ENCODE measurements around the gene GULP1.
"Not testable (repeated sequence)": the region's sequence is repeated elsewhere in the genome, so short reads cannot be mapped to it uniquely, and the experiment has no call there.

Gene GULP1

DNA sequence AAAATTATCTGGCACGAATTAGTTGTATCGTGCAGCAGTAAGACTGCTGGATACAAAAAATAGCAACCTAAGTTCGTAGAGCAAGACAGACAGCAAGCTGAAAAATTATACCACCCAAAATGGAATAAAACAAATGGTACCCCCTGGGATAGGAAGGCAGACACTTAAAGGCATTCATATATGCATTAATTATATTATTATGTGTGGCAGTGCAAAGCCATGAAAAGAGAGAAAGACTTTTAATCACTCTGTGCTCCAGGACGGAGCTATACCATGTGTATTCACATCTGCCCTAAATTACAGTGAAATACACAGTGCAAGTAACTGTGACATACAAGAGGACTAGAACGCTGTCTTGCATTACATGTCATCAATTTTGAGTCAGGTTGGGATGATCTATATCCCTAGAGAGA lies 235.9 kb downstream of the GULP1 start:
- no peak for DNase-seq (ENCODE audit: low read depth)

DNA sequence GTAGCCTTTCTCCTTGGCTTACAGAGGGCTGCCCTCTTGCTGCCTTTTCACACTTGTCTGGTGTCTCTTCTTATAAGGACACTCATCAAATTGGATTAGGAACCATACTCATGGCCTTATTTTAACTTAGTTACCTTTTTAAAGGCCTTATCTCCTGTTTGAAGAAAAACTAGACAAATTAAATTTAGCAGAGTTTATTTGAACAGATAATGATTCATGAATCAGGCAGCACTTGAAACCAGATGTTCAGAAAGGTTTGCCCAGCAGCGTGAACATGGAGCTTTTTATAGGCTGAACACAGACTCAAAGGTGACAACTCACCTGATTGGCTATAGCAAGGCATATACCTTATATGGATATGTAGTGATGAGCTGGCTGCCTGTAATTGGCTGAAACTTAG lies 238.0 kb downstream of the GULP1 start:
- DNase-seq (ENCODE audit: low read depth), result no peak

DNA sequence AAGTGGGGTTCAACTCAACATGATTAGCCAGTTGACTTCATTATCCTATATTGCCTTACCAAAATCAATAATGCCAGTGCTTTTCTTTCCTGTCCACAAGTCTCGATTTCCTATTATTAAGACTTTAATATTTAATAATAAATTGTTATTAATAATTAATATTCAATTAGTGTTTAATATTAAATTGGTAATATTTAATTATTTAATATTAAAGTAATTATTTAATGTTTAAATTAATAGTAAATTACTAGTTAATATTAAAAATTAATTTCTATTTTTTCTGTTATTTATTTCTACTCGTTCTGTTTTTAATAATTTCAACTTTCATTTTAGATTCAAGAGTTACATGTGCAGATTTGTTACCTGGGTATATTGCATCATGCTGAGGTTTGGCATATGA lies 243.2 kb downstream of the GULP1 start:
- no peak for DNase-seq (ENCODE audit: low read depth)

DNA sequence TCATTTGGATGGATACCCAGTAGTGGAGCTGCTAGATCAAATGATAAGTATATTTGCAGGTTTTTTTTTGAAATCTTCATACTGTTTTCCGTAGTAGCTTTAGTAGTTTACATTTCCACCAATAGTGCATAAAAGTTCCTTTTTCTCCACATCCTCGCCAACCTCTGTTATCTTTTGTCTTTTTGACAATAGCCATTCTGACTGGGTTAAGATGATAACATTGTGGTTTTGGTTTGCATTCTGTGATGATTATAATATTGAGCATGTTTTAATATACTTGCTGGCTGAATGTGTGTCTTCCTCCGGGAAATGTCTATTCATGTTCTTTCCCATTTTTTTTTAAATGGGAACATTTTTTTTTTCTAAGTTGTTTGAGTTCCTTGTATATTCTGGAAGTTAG lies 260.0 kb downstream of the GULP1 start:
- DNase-seq (ENCODE audit: low read depth), result no peak

DNA sequence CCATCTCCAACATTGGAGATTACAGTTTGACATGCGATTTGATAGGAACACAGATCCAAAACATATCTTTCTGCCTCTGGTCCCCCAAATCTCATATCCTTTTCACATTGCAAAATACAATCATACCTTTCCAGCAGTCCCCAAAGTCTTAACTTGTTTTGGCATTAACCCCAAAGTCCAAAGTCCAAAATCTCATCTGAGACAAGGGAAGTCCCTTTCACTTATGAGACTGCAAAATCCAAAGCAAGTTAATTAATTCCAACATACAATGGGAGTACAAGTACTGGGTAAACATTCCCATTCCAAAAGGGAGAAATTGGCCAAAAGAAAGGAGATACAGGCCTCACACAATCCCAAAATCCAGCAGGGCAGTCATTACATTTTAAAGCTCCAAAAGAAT lies 265.4 kb downstream of the GULP1 start:
- DNase-seq (ENCODE audit: low read depth), result no peak

DNA sequence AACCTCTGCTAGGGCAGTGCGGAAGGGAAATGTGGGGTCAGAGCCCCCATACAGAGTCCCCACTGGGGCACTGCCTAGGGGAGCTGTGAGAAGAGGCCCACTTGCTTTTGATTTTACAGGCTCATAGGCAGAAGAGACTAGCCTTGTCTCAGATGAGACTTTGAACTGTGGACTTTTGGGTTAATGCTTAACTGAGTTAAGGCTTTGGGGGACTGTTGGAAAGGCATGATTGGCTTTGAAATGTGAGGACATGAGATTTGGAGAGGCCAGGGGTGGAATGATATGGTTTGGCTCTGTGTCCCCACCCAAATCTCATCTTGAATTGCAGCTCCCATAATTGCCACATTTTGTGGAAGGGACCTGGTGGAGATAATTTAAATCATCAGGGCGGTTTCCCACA lies 267.8 kb downstream of the GULP1 start:
- DNase-seq (ENCODE audit: low read depth), result not testable (repeated sequence)

DNA sequence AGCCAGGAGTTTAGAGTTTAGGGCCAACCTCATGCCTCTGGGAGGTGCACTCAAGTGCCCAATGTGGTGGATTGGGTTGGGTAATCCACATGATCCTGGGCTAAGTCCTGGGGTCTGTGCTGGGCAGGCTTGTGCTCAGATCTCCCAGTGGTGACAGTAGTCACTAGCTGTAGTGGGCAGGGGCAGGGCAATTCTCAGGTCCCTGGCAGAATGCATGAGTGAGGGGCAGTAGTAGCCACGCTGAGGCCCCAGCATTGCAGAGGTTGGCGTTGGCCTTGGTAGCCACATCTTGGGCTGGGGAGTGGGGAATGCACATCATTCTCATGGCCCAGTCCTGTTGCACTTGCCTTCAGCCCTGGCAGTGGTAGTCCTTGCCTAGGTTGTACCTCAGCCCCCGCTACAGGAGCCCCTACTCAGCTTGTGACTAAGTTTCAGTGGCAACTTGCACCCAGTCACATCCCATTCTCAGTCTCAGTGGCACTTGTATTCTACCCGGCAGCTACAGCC lies 269.9 kb downstream of the GULP1 start:
- no peak for DNase-seq (ENCODE audit: low read depth)

DNA sequence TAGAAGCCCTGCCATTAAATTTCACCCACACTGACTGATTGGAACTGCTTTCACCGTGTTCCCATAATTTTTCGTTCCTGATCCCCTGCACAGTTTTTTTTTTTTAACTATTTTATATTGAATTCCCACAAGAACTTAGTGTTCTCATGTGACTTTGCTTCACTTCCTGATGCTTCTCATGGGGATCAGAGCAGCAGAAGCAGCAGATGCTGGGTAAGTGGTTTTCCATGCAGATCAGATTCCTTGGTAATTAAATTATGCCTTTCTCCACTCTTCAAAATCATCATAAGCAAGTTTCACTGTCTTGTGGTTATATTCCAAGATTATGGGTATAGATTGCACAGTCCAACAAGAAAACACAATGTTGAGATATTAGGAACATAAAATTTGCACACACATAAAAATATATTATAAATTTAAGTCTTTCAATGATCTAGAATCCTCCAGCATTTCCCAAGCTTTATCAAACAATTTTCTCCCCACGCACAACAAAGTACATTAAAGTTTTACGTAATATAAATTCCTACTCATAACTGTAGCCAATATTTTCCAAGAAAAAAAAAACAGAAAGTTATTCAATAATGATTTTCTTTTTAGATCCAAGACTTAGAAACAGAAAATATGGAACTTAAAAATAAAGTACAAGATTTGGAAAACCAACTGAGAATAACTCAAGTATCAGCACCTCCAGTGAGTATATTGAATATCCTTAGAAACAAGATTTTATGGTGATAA lies 277.9 kb downstream of the GULP1 start:
- no peak for DNase-seq (ENCODE audit: low read depth)

DNA sequence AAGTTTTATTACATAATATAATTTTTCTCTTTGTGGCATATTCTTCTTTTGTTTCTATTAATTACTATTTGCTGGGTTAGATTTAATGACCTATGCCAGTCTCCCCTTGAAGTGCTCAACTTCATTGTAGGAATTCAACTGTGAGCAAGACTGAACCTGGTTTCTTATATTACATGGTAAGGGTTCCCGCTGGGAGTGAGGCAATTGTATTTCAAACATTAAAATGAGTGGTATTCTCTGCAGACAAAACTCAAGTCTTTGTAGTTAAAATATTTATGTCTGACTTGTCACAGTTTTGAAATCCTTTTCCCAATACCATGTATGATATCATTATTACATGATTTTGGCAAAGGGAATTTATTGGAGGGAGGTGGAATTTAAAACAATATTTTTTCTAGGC lies 278.7 kb downstream of the GULP1 start:
- DNase-seq (ENCODE audit: low read depth), result no peak

DNA sequence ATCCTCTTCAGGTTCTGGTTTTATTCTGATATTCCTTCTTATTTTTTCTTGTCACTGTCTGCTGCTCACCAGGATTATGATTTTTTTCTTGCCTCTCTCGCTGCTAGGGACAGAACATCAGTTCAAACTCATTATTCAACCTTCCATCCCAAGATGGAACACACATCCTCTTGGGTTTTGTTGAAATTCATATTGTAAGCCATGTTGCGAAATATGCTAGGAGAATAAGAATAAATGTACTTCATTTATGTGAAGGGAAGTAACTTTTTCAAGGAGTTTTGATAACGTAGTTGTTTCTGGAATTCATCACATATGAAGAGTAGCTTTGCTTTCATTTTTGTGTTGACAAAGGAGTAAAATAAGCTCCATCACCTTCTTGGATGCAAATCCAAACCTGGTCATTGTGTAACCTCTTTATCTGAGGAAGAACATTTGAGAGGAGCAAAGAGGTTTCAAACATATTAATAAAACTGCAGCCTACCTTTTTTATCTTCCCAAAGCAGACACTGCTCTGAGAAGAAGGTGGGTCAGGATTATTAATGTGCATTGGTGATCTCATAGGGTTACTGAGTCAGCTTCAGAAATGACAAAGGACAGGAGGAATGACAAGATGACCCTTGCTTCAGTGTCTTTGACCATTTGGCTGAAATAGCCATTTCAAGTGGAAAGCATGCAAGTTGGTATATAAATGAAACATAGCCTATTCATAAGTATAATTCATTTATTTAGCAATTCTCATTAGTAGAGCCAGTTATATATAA lies 280.0 kb downstream of the GULP1 start:
- no peak for DNase-seq (ENCODE audit: low read depth)

DNA sequence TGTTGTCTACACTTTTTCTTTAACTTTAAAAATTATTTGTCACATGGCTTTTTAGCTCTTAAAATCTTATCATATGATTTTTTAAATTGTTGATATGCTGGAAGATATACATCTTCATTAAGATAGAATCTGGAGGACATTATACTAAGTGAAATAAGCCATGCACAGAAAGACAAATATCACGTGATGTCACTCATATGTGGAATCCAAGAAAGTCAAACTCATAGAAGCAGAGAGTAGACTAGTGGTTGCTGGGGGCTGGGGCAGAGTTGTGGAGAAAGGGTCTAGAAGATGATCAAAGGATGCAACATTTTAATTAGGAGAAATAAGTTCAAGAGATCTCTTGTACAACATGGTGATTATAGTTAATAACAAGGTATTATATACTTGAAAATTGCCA lies 280.9 kb downstream of the GULP1 start:
- no peak for DNase-seq (ENCODE audit: low read depth)

DNA sequence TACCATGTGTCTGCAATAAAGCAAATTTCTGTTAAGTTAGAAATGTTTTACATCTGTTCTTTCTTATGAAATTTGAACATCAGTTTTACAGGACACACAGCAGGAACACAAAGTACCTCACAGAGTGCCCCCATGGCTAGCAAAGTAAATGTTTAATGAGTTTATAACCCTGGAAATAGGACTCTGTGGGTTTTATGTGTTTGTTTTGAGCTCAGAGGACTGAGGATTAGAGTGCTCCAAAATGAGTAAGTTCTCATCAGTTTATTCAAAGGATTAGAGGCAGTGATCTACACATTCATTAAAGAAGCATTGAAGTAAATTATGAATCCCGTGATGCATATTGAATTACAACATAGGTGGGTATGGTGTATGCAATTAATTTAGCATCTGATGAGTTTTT lies 281.8 kb downstream of the GULP1 start:
- no peak for DNase-seq (ENCODE audit: low read depth)

DNA sequence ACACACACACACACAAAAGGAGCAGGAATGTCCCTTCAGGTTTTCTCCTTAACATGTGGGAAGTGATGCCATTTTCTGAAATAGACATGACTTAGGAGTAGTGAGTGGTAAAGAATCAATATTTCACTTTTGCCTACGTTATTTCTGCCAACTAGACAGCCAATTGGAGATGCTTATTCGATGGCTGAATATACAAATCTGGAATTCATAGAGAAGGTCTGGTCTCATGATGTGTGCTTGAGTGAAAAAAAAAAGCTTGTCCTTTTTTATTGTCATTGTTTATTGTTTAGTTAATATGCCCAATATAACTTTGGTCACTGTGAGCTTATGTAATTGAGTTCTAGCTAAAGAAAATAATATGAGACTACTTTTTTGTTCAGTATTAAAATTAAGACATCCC lies 284.3 kb downstream of the GULP1 start:
- no peak for DNase-seq (ENCODE audit: low read depth)

DNA sequence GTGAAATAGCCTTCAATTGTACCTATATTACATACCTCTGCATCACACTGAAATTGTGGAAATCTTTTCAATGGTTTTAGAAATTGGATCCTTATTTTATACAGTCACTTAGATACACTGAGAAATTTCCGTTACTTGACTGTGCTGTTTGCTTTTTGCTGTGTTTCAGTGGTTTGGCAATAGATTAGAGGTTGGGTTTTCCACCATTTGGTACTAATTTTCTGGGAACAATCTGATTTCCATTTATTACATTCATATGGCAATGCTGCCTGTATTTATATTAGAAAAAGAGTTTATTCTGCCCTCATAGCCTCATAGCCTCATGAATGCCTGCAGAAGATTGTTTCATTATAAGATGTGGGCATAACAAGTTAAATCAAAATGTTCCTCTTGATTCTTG lies 285.0 kb downstream of the GULP1 start:
- DNase-seq (ENCODE audit: low read depth), result no peak

DNA sequence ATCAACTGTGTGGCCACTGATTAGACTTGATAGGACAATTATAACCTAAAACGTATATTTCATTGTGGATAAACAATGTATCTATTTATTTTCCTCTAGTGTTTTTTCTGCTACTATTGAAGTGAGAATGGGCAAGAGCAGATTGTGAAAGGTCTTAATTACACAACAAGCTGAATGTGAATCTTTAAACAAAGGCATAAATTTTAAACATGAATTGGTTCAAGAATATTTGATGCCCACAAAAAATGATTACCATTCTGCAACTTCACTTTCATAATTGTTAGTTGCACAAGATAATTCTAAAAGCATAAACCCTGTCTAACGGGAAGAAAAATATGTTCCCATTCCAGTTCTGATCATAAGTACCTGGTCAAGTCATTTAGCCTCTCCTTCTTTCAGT lies 285.6 kb downstream of the GULP1 start:
- no peak for DNase-seq (ENCODE audit: low read depth)

DNA sequence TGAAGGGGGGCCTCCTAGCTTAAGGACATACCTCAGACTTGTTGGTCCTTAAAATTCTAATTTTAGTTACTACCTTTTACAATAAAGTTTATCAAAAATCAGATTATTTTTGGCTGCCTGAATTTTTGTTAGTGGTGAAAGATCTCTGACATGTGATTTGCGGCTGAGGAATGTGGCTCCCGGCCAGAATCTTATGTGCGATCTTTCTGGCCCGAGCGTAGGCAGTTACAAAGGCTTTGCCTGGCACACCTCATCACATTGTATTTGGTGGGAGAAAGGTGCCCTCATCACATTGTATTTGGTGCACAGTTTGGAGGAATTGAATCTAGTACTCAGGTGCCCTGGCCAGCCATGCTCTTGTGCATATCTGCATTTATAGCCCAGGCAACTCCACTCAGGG lies 289.1 kb downstream of the GULP1 start:
- no peak for DNase-seq (ENCODE audit: low read depth)

DNA sequence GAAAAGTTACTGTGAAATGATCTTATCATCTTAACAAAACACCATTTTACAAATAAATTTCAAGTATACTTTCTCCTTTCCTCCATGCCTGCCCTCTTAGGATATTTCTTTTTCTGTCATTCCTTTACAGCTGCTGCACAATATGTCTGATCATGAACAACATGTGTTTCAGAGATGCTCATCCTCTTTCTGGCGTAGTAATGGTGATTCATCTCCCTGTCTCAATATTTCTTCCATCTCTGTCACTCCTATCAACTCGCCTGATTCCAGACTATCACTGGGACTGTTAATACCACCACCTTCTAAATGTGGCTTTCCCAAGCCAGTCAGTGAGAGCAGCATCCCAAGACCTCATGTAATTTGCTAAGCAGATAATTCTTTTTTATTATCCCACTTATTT lies 290.5 kb downstream of the GULP1 start:
- no peak for DNase-seq (ENCODE audit: low read depth)

DNA sequence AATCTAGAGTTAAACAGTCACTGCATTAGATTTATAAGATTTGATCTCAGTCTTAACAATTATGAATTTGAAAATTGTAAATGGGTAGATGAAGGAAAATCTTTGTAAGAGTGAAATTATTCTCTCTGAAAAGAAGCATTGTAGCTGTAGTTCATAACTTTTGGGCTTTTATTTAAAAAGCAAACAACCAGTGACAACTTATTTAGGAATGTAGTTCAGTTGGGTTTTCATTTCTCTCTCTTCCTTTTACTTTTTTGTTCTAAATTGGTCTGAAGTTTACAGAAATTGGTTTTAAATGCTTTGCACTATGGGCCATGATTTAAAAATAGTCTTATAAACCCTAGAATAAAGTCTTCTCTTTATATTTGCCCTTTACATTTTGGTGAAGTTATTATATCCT lies 296.6 kb downstream of the GULP1 start:
- DNase-seq (ENCODE audit: low read depth), result no peak

DNA sequence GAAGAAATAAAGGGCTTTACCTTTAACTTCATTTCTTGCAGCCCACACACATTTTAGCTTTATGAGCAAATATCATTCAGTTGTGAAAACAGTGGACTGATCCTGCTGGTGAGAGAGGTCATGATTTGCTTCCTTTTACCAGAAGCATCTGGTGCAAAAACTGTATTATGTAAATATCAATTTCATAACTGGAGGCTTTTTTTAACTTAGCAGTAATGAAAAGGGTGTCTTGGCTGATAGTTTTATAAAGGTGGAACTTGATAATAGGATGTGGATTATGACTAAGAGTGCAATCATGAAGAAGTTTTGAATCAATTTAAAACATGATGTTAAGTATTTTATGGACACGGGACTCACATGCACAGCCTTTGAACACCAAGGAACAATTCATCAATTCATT lies 304.4 kb downstream of the GULP1 start:
- no peak for DNase-seq (ENCODE audit: low read depth)

DNA sequence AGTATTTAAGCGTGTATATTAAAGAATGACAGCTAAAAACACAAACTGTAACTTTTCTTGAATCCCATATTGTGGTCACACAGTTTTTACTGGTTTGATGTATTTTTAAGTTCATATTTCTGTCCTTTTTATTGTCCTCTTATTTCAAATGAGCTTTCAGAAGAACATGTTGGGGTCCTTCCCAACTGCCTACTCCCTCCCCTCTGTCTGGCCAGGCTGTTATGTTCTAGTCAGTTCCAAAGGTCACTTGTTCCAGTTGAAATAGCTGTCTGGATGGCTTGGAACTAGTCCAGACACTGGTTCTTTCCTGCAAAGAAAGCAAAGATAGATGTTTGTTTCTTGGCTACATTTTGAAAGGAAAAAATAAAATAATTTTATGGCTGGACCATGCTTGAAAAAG lies 306.9 kb downstream of the GULP1 start:
- DNase-seq (ENCODE audit: low read depth), result no peak

DNA sequence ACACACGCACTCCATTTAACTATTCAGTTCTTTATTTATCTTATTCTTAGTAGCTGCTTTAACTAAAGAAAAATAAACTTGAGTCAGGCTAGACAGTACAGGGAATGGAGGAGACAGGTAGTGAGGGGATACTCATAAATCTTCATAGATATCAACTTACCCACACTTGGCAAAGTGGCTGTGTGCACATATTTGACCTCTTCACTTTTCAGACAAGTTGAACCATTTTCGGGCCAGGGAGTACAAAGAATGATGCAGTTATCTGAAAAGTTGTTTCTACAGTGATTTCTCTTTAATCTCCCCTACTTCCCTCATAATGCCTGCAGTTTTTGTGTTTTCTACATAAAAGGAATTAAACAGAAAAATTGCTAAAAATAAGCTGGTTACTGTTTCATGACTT lies 307.5 kb downstream of the GULP1 start:
- DNase-seq (ENCODE audit: low read depth), result no peak

DNA sequence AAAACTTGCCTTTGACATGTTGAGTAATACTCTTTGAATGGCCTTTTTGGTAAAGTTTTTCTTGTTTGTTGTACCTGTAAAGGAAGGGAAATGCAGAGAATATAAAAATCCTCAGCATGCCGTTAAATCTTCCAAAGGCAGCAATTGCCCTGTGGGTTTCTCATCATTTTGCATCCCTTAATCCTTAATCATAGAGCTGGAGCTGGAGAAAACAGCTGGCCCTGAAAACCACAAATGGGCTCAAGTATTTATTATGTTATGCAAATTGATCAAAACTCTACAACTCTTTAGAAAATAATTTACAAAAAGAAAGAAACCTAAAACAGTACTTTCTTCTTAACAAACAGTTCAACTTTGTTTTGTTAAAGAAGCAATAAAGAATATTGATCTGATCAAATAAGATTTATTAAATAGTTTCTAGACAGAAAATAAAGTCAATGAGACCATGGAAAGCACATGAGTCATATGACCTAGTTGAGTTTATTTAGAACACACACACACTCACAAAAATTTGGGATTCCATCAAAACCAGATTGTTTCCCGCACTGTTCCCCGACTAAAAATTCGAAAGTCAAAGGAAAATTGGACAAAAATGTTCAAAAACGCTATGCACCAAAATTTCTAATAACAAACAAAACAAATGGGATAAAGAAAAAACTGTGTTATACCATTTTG lies 309.0 kb downstream of the GULP1 start:
- no peak for DNase-seq (ENCODE audit: low read depth)

DNA sequence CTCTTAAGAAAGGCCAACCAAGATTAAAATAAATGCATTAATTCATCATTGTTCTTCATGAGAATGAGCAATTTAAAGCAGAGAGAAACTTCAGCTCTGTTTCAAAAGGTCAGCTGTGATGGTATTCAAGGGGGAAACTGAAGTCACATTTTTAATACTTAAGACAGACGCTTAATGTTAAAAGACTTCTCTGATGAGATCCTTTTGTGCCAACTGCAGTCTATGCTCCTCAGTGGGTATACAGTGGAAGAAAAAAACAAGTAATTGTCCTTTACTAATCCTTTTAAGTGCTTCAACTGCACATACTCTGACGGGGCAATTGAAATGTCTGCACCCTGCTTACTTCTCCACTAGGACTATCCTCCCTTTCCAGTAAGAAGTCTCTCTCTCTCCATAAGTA lies 309.7 kb downstream of the GULP1 start:
- no peak for DNase-seq (ENCODE audit: low read depth)
